Kidney (tissue), 14 donors: ENCODE results near the gene AHSG. TPM values are rescaled to one million over a fixed set of nuclear protein-coding genes. Genes with fewer than 3 reads are reported as not detected.

Source experiments
- DNase-seq, 5 donors: peaks; one replicate each; pipeline ENCODE4 v3.0.0-alpha.2; 2013 to 2020
- FAIRE-seq: peaks from 2 replicates; lab custom pipeline; 2012; peaks lifted over from hg19 to GRCh38; lab: Jason Lieb, UNC
- H3K27ac ChIP-seq, 2 donors: one replicate each; pipeline ENCODE4 v1.7.0; 2013; ENCODE audit warnings: low read depth in 2 of 2, low read length in 2 of 2, inconsistent platforms in 1 of 2
- H3K27me3 ChIP-seq: one replicate; pipeline ENCODE4 v1.7.1; 2013; ENCODE audit warnings: low read length, inconsistent platforms; ENCODE audit not compliant: control insufficient read depth, insufficient read depth
- H3K36me3 ChIP-seq, 3 donors: one replicate each; pipeline versions ENCODE4 v1.7.0 to v1.7.1; 2013; ENCODE audit warnings: low read length in 3 of 3, control low read depth in 1 of 3, inconsistent platforms in 1 of 3; ENCODE audit not compliant: insufficient read depth in 3 of 3, control insufficient read depth in 2 of 3
- H3K4me1 ChIP-seq, 3 donors: one replicate each; pipeline versions ENCODE4 v1.7.0 to v1.7.1; 2013; ENCODE audit warnings: low read length in 3 of 3, inconsistent platforms in 1 of 3, low read depth in 1 of 3; ENCODE audit not compliant: control insufficient read depth in 2 of 3, insufficient read depth in 2 of 3
- H3K4me3 ChIP-seq, 3 donors: one replicate each; pipeline versions ENCODE4 v1.7.0 to v1.8.1; 2013; ENCODE audit warnings: low read length in 3 of 3, control low read depth in 1 of 3, inconsistent platforms in 1 of 3
- H3K9ac ChIP-seq, 3 donors: one replicate each; pipeline versions ENCODE4 v1.7.0 to v1.7.1; 2013; ENCODE audit warnings: low read length in 3 of 3, control low read depth in 1 of 3, inconsistent platforms in 1 of 3
- H3K9me3 ChIP-seq, 3 donors: one replicate each; pipeline versions ENCODE4 v1.7.0 to v1.7.1; 2013; ENCODE audit warnings: low read length in 3 of 3, control low read depth in 1 of 3, inconsistent platforms in 1 of 3; ENCODE audit not compliant: control insufficient read depth in 2 of 3, insufficient read depth in 1 of 3
- intact Hi-C: fragments of 100-400 bp; cut with DNase I; formaldehyde crosslinking; loops from one replicate; pipeline ENCODE4 v1.11.1; 2022
- polyA plus RNA-seq: library from polyadenylated mRNA; stranded (reverse); fragments of 350-450 nt; fragmentation: Illumina TruSeq; extraction: RNeasy Lipid Tissue Mini Kit (QIAGEN cat#74804); gene quantifications from one replicate; pipeline ENCODE4 v1.2.3, GENCODE V29; 2014; ENCODE audit warnings: low read depth, low replicate concordance; ENCODE audit not compliant: insufficient read depth
- total RNA-seq: library from RNA; stranded (reverse); fragmentation: NEBNext Ultra II Directional; extraction: Animal tissue kit (Norgen Biotek cat#: 25700); gene quantifications from one replicate; pipeline ENCODE4 v1.2.1, GENCODE V29; 2021
- TF ChIP-seq, protein P1 (sequence below): IDR thresholded peaks from 3 replicates; pipeline ENCODE4 v1.5.1; 2012; ENCODE audit warnings: mild to moderate bottlenecking, moderate library complexity, borderline replicate concordance; ENCODE audit not compliant: insufficient read depth; ENCODE audit errors: extremely low read depth
- donor health status: control.
- donor health status: control.
- donor health status: control.
- donor health status: control.
- donor health status: control.
- donor health status: DM: yes; HTN: yes; CAD: no.
- donor health status: Normal renal cell carcinoma (clear cell type).

AHSG gene
- total and polyA plus RNA-seq, 2 donors from 2014 or later: 0.34 TPM; not detected in 1

DNA sequence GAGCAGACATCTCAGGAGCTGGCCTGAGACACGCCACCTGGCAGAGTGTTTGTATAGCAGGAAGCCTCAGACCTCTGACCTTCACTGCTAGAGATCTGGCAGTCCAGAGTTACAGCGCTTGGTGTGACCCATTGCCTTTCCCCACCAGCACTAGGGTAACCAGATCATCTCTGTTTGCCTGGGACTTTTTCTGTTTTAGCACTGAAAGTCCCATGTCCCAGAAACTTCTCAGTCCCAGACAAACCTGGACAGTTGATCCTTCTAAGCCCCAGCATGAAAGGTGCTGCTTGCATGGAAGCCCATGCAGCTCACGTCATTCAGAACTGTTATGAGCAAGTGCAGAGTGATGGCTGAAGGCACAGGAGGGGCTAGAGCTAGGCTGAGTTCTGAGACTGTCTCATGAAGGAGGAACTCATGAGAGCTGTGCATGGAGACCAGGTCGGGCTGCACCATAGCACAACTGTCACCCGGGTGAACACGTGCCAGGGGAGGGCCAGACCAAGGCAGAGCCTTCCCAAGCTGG is 18.2 kb upstream of the AHSG start:
- Histone ChIP-seq H3K4me3 (no peak overlapping the region), H3K9ac (no peak overlapping the region), H3K27me3 (no peaks in the 10 kb centered on the region), H3K27ac (no peak overlapping the region), H3K4me1 (peaks cover 0 to 22% (median under 1%) of the 10 kb centered on the region in 3 donors), H3K9me3 (no peaks in the 10 kb centered on the region), H3K36me3 (no peaks in the 10 kb centered on the region)
- no peak for DNase-seq
- TF ChIP-seq, protein P1, sequence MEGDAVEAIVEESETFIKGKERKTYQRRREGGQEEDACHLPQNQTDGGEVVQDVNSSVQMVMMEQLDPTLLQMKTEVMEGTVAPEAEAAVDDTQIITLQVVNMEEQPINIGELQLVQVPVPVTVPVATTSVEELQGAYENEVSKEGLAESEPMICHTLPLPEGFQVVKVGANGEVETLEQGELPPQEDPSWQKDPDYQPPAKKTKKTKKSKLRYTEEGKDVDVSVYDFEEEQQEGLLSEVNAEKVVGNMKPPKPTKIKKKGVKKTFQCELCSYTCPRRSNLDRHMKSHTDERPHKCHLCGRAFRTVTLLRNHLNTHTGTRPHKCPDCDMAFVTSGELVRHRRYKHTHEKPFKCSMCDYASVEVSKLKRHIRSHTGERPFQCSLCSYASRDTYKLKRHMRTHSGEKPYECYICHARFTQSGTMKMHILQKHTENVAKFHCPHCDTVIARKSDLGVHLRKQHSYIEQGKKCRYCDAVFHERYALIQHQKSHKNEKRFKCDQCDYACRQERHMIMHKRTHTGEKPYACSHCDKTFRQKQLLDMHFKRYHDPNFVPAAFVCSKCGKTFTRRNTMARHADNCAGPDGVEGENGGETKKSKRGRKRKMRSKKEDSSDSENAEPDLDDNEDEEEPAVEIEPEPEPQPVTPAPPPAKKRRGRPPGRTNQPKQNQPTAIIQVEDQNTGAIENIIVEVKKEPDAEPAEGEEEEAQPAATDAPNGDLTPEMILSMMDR: no peak
- intact Hi-C loops: no loop called here
- no peak for FAIRE-seq

DNA sequence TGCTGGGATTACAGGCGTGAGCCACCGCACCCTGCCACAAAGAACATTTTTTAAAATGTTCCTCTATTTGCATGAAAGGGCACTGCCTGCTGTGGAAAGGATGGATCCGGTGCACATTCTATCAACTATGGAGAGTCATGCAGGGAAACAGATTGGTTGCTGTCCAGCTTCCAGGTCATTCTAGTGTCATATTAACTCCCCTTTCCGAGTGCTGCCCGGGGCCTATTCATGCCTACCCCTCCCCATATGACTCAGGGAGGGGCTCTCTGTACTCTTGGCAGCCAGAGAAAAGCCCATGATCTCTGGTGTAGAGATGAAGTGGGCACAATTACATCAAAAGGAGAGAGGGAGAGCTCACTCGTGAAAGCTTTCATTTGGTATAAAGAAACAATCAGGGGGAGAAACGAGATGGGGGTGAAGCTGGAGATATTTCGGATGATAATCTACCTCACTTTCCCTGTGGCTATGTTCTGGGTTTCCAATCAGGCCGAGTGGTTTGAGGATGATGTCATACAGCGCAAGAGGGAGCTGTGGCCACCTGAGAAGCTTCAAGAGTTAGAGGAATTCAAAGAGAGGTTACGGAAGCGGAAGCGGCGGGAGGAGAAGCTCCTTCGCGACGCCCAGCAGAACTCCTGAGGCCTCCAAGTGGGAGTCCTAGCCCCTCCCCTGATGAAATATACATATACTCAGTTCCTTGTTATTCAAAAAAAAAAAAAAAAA is 16.1 kb upstream of the AHSG start:
- TF ChIP-seq, protein P1: no peak
- no peaks in the 10 kb centered on the region for H3K9me3 ChIP-seq
- DNase-seq (peak in 3 of 5 donors; percentile 33 to 72 (median 60)), FAIRE-seq (no peak)
- peaks cover 0 to 26% (median 3%) of the 10 kb centered on the region in 3 donors for H3K4me1 ChIP-seq
- H3K27me3 ChIP-seq: no peaks in the 10 kb centered on the region
- no peak overlapping the region for H3K4me3 ChIP-seq
- H3K27ac ChIP-seq: no peak overlapping the region
- H3K9ac ChIP-seq: no peak overlapping the region
- no peaks in the 10 kb centered on the region for H3K36me3 ChIP-seq
- intact Hi-C loops: no loop called here

DNA sequence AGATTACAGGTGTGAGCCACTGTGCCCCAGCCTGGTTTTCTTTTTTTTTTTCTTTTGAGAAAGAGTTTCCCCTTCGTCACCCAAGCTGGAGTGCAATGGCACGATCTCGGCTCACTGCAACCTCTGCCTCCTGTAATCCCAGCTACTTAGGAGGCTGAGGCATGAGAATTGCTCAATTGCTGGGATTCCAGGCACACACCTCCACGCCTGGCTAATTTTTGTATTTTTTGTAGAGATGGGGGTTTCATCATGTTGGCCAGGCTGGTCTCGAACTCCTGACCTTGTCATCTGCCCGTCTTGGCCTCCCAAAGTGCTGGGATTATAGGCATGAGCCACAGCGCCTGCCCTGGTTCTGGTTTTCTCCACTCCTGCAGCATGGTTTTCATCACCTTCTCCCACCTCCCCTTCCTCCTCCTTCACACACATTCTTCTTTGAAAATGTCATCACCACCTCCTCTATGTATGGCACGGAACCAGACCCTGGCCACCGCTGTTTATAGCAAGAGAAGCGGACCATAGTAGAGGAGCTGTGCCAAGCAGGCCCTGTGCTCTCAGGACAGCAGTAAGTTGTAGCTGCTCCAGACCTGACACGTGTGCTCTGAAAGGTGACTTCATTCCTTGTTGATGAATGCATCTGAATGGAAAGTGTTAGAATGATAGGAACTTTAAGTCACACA is 14.6 kb upstream of the AHSG start:
- H3K4me3 ChIP-seq: no peak overlapping the region
- H3K9me3 ChIP-seq: no peaks in the 10 kb centered on the region
- H3K36me3 ChIP-seq: no peaks in the 10 kb centered on the region
- no peak overlapping the region for H3K9ac ChIP-seq
- FAIRE-seq (no peak), DNase-seq (no peak)
- peaks cover 0 to 26% (median 3%) of the 10 kb centered on the region in 3 donors for H3K4me1 ChIP-seq
- TF ChIP-seq, protein P1: no peak
- peak overlapping the region in 1 of 2 donors; percentile 46 for H3K27ac ChIP-seq
- intact Hi-C loops: no loop called here
- no peaks in the 10 kb centered on the region for H3K27me3 ChIP-seq
